HG03135 (cell line): ENCODE results near the gene SH3TC1.

Experiments used
- ATAC-seq: cut with Tn5 transposase; IDR thresholded peaks from one replicate; pipeline ENCODE4 v1.9.1; 2021; ENCODE audit warnings: mild to moderate bottlenecking, moderate library complexity; ENCODE audit not compliant: unreplicated experiment

Gene SH3TC1

DNA sequence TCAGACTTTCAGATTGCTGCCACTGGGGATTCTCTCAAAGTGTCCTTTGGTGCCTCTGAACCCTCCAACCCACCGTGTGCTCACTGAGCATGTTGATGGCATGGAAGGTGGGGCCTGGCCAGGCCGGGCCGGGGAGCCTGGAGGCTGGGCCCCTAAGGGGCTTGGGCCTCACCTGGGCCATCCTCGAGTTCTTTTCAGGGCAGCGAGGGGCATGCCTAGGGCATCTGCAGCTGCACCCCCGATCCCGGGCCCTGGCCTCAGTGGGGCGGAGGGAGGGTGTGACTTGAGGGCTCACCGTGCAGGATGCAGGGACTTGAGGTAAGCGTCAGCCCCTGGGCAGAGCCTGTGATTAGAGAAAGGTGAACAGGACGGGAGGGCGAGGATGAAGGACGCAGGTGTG, 1.6 kb upstream of the SH3TC1 start:
- no peak for ATAC-seq

GRCh38 chr4:8198206-8198905, 734 bp upstream of the SH3TC1 start:
- no peak for ATAC-seq

DNA sequence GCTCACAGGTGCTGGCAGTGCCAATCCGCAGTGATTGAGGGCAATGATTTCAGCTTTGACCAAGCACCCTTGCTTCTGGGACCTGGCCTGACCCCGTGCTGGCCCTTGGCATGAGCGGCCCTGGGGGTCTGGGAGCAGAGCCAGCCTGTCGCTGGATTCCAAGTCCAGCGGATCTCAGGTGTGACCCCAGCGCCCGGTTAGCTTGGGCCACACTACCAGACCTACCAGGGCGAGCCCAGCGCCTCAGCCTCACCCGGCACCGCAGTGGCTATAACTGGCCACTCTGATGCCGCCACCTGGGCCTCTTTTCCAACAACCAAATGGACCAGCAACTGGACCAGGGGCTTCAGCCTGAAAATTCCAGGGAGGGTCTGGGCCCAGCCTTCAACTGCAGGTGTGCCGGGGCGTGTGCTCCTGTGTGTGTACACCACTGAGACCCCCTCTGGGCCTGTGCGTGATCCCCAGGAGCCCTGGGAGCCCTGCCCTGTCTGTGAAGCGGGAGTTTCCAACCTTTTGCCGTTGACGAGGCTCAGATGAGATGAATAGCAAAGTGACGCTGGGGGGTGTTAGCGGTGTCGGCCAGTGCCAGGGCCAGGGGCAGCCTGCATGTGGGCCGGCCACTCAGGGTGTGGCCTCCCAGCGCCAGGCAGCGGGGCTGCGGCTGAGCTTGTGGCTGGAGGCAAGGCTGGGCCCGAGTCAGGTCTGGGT, 658 bp downstream of the SH3TC1 start:
- ATAC-seq: no peak

DNA sequence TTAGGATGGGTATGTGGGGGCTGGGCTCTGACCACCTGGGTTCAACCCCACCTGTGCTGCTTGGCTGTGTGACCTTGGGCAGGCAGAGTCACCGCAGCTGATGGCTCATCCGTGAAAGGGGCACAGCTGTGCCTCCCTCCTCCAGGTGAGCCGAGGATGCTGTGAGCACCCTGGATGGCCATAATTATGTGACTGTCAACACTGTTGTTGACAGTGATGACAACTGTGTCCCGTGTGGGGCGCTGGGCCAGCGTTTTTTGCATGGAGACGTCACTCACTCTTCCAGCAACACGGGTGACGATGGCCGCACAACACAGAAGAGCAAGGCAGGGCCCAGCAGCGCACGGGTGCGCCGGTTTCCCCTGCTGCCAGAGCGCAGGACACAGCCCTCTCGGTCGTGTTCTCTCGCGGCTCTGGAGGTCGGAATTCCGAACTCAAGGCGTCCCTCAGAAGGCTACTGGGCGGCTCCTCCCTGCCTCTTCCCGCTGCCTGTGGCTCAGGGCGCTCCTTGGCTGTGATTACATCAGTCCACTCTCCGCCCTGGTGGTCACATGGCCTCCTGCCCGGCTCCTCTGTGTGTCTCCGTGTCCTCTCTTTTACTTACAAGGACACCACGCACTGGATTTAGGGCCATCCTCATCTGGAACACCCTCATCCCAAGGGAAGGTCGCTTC, 1.3 kb downstream of the SH3TC1 start:
- no peak for ATAC-seq

DNA sequence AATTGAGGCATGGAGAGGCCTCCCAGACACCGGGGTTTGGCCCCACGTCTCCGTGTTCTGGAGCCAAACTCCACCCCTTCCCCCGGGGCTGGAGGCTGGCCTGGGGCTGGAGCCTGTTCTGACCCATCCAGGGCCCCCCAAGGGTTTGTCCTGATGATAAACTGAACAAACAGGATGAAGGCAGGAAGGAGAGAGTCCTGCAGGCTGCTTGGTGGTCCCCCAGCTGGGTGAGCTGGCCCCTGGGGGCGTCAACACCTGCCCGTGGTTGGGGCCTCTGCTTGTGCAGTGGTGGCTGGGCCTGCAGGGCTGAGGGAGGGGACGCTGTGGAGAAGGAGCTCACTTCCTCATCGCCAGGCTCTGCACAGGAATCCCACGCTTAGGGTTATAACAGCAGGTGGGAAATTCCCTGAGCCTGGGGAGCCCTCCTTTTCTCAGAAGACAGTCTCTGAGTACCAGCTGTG, 2.3 kb downstream of the SH3TC1 start:
- ATAC-seq: peak; percentile 26

GRCh38 chr4:8202108-8203051, 3.3 kb downstream of the SH3TC1 start:
- no peak for ATAC-seq

DNA sequence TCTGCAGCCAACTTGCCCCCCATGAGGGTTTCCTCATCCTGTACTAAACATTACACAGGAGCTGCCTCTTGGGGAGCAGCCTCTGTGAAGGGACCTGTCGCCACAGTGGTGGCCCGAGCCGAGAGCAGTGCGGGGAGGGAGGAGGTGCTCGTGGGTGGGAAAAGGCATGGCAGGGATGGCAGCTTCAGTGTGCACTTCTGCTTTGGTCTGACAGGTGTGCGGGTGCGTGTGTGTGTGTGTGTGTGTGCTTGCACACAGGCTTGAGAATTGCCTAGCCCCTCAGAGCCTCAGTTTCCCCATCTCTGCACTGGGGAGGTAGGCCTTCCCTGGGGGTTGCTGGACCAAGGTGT, 3.9 kb downstream of the SH3TC1 start:
- ATAC-seq: no peak

DNA sequence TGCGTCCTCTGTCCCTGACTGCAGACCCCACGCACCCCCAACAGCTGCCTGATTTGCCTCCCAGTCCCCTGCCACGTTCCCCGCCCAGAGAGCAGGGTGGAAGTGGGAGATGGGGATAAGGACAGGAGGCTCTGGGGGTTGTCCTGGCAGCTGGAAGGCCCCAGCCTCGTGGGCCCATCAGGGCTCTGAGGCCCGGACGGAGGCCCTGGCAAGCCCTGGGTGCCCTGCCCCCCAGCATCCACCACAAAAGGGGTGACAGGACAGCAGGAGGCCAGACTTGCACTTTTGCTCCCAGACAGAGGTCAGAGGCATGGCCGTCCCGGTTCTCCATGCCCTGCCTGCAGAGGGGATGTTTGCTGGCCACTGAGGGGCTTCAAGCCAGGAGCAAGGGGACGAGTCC, 4.7 kb downstream of the SH3TC1 start:
- no peak for ATAC-seq

DNA sequence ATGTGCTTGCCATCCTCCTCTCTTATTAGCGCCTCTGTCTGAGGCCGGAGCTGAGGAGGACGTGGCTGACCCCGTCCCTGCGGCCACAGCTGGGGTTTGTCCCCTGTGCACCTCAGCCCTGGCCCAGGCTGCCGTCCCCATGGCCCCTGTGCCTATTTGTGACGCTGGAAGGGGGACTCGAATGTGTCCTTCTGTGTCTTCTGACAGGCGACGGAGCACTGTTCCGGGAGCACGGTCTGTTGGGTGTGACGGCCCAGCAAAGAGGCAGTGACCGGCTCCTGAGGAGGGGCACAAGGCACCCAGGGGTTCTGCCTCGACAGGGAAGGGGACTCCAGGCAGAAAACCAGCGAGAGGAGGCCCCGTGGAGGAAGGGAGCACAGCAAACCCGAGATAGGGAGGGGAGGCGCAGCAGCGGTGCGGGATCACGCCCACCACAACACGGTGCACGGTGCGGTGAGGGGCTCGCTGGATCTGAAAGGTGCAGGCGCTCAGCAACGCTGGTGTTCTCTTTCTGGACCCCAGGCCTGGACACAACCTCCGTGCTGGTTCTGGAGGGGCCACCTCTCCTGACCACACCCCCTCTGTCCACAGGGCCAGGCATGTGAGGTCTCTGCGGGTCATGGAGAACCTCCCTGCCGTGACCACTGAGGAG, 5.6 kb downstream of the SH3TC1 start:
- ATAC-seq: no peak

DNA sequence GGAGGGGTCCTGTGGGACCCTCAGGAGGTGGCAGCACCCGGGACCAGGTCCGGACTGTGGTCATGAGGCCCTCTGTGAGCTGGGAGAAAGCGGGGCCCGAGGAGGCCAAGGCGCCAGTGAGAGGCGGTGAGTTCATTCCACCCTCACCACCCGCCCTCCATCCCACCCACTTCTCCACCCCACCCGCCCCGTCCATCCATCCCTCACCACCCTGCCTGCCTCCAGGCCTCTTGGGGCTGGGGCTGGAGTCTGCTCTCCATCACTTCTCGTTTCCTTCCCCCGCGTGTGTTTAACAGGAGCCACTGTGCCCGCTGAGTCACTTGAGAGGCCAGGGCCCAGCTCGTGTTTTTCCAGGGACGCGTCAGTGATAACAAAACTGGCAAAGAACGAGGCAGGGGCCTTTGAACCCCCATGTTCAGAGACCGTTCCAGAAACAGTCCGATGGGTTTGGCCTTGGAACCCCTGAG, 6.2 kb downstream of the SH3TC1 start:
- ATAC-seq: no peak

- no peak for ATAC-seq
Observed at GRCh38 chr4:8205749-8206611, 6.9 kb downstream of the SH3TC1 start.

DNA sequence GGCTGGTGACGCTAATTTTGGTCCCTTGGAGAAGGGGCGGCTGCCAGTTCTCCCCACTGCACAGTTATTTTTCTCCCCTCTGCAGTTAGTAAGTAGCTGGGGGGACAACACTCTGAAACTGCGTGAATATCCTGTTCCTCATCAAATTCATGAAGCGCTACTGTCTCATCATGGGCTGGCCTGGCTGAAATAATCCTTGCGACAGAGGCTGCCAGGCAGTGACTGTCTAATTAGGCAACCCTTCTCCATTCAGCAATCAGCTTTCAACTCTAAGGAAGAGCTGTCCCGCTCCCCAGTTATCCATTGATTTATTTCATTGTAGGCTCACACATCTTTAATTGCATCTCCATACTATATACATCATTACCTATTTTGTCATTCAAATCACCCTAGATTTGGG, 8.2 kb downstream of the SH3TC1 start:
- ATAC-seq: no peak

- no peak for ATAC-seq
Observed at GRCh38 chr4:8208565-8208964, 9.5 kb downstream of the SH3TC1 start.

GRCh38 chr4:8209181-8209874, 10.2 kb downstream of the SH3TC1 start:
- no peak for ATAC-seq

DNA sequence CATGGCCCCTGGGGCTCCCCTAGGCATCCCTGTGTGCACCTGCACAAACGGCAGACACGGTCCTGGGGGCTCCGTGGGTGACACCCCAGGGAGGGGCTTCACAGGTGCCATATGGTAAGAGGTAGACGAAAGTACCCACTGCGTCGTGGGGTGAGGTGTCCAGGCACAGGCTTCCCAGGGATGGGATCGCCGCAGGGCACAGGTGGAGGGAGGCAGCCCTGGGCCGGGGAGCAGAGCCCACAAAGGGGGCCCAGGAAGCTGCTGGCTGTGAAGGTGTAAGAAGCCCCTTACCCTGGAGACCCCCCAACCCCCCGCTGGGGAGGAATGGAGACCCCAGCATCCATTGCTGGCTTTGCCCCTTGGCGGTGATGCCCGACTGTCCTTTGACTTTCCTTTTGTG, 10.9 kb downstream of the SH3TC1 start:
- ATAC-seq: no peak

GRCh38 chr4:8210616-8211015, 11.5 kb downstream of the SH3TC1 start:
- ATAC-seq: no peak

DNA sequence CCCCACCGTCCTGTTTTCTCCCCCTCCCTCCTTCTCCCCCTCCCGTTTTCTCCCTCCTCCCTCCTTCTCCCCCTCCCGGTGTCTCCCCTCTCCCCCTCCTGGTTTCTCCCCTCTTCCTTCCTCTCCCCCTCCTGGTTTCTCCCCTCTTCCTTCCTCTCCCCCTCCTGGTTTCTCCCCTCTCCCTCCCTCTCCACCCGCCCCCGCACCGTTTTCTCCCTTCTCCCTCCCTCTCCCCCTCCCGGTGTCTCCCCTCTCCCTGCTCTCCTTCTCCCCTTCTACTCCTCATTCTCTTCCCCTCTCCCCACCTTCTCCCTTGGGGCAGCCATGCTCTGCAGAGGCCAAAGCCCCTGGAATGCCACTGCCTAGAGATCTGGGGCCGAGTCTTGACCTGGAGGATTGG, 12.2 kb downstream of the SH3TC1 start:
- no peak for ATAC-seq

DNA sequence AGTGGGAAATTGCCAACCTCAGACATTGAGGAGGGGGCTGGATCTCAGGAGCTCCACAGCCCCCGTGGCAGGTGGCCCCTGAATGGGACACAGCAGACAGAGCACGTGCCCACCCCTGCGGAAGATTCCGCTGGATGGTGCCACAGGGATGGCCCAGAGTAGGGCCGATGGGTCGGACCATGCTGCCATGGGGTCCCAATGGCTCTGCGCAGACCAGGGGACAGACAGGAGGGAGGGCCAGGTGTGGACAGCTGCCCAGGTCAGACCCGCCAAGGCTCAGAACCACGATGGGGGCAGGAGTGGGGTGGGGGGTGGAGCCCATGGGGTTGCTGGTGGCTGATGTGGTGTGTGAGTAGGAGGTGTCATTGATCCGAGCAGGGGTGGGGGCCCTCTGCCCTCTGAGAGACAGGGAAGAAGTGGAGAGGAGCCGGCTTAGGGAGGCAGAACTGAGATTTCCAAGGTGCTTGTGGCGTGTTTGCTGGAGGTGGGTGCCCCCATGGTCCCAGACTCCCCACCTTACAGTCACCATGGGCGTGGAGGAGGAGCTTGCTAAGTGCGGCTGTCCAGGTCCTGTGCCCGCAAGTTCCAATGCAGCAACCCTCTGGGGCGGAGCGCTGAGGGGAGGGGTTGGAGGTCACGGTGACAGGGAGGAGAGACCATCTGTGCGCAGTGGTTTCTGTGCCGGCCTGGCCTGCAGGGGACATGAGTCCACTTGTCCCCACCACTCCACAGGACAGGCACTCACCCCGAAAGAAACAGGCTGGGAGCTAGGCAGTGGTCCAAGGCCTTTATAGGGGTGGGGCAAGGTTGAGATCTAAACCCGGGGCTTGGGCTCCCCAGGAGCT, 12.9 kb downstream of the SH3TC1 start:
- ATAC-seq: no peak
